Nephron (organoid): ENCODE data around the gene KIZ.

Source experiments
- H3K27ac Mint-ChIP-seq, 3 experiments: 2 replicates each; pipeline ENCODE4 v1.8.0; 2020; ENCODE audit warnings: mixed read lengths in 3 of 3, mild to moderate bottlenecking in 2 of 3, moderate library complexity in 1 of 3
- H3K27me3 Mint-ChIP-seq: 2 replicates; pipeline ENCODE4 v1.8.0; 2021; ENCODE audit warnings: low read depth, mild to moderate bottlenecking, moderate library complexity, mixed read lengths
- H3K36me3 Mint-ChIP-seq: 2 replicates; pipeline ENCODE4 v1.8.0; 2020; ENCODE audit warnings: low read depth, mixed read lengths
- H3K4me1 Mint-ChIP-seq: 2 replicates; pipeline ENCODE4 v1.8.0; 2020; ENCODE audit warnings: mixed read lengths
- H3K4me3 Mint-ChIP-seq, 3 experiments: 2 replicates each; pipeline ENCODE4 v1.8.0; 2020; ENCODE audit warnings: mild to moderate bottlenecking in 3 of 3, mixed read lengths in 3 of 3, moderate library complexity in 2 of 3
- H3K9me3 Mint-ChIP-seq: 2 replicates; pipeline ENCODE4 v1.8.0; 2020; ENCODE audit warnings: mixed read lengths
- CTCF ChIP-seq, 3 experiments: fragments of 200-600 bp; sonication (generic); IDR thresholded peaks; one replicate each; pipeline ENCODE4 v1.5.0; 2021; ENCODE audit warnings: antibody characterized with exemption in 3 of 3; ENCODE audit not compliant: unreplicated experiment in 3 of 3

Gene KIZ

GRCh38 chr20:21291026-21291425 lies 165.1 kb downstream of the KIZ start:
- Mint-ChIP-seq H3K27me3 (peaks cover 7% of the 10 kb centered on the region), H3K4me3 (no peak overlapping the region), H3K36me3 (no peaks in the 10 kb centered on the region), H3K4me1 (no peaks in the 10 kb centered on the region), H3K27ac (no peak overlapping the region), H3K9me3 (no peaks in the 10 kb centered on the region)
- TF ChIP-seq CTCF (IDR thresholded peaks at IDR 0.05; ENCODE audit: unreplicated experiment in 3 of 3) = no peak

- no peaks in the 10 kb centered on the region for H3K9me3 Mint-ChIP-seq
- TF ChIP-seq CTCF (IDR thresholded peaks at IDR 0.05; ENCODE audit: unreplicated experiment in 3 of 3) = no peak
- H3K4me1 Mint-ChIP-seq = no peaks in the 10 kb centered on the region
- no peaks in the 10 kb centered on the region for H3K36me3 Mint-ChIP-seq
- H3K27me3 Mint-ChIP-seq = no peaks in the 10 kb centered on the region
- no peak overlapping the region for H3K27ac Mint-ChIP-seq
- no peak overlapping the region for H3K4me3 Mint-ChIP-seq
These were observed 168.9 kb downstream of the KIZ start for GRCh38 chr20:21294755-21295154.
